ENCODE measurements around the gene CDC42BPB. TPM values are rescaled to one million over a fixed set of nuclear protein-coding genes. Genes with fewer than 3 reads are reported as not detected.

The CDC42BPB gene
- total RNA-seq, 4 donors from 2014 or later = 105 to 178 (median 107) TPM

GRCh38 chr14:103021684-103022001, 35.7 kb downstream of the CDC42BPB start:
- Histone ChIP-seq H3K27me3 (no peaks in the 10 kb centered on the region), H3K36me3 (no peaks in the 10 kb centered on the region), H3K9me3 (no peaks in the 10 kb centered on the region), H3K4me3 (no peak overlapping the region), H3K4me1 (peaks cover 32% of the 10 kb centered on the region), H3K27ac (peak overlapping the region; percentile 39)
- DNase-seq (ENCODE audit: low spot score in 2 of 2) = no peak
- 77% methylated on average over 11 of the region's 11 CpGs for WGBS
- no peak for TF ChIP-seq EP300 (IDR thresholded peaks at IDR 0.05)
- no peak for TF ChIP-seq POLR2A (IDR thresholded peaks at IDR 0.05)
- TF ChIP-seq, protein P1, sequence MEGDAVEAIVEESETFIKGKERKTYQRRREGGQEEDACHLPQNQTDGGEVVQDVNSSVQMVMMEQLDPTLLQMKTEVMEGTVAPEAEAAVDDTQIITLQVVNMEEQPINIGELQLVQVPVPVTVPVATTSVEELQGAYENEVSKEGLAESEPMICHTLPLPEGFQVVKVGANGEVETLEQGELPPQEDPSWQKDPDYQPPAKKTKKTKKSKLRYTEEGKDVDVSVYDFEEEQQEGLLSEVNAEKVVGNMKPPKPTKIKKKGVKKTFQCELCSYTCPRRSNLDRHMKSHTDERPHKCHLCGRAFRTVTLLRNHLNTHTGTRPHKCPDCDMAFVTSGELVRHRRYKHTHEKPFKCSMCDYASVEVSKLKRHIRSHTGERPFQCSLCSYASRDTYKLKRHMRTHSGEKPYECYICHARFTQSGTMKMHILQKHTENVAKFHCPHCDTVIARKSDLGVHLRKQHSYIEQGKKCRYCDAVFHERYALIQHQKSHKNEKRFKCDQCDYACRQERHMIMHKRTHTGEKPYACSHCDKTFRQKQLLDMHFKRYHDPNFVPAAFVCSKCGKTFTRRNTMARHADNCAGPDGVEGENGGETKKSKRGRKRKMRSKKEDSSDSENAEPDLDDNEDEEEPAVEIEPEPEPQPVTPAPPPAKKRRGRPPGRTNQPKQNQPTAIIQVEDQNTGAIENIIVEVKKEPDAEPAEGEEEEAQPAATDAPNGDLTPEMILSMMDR (IDR thresholded peaks at IDR 0.05) = no peak
- no peak for TF ChIP-seq POLR2AphosphoS5 (IDR thresholded peaks at IDR 0.05)

DNA sequence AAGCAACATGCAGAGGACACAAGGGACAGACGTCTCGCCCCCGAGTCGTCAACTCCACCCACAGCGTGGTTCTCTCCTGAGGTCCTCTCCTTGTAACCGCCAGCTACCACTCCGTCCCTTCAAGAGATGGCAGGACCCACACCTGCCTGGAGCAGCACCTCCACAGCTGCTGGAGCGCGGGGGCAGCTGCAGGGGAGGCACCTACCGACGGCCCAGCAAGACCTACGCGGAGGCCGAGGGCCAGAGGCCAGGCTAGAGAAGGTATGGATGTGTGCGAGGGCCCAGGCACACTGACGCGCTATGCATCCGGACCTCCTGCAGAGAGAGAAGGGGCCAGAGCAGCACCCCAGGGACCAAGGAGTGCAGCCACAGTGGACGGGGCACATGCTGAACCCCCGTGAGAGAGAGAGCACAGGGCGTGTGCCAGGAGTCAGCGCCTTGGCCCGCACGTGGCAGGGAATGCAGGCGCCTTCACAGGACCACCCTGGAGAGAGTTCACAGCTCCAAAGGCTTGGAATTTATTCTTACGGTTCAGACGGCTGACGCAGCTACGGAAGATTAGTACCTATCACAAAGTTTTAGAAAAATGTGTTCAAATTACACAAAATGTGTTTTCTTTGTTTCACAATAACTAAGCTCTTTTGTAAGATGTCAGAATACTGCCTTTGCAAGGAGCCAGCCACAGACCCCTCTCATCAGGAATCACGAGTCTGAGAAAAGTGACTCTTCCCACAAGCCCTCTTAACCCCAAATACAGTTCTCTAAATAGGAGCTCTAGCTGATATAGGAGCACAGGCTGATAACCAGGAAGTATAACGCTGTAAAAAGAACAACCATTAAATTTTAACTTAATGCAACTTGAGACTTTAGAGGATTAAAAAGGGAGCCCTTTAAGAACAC, 36.8 kb downstream of the CDC42BPB start:
- Histone ChIP-seq H3K4me3 (no peak overlapping the region), H3K9me3 (no peaks in the 10 kb centered on the region), H3K36me3 (no peaks in the 10 kb centered on the region), H3K4me1 (peaks cover 43% of the 10 kb centered on the region), H3K27me3 (no peaks in the 10 kb centered on the region), H3K27ac (peak overlapping the region; percentile 43)
- no peak for DNase-seq (ENCODE audit: low spot score in 2 of 2)
- 92% methylated on average over 24 of the region's 31 CpGs for WGBS
- TF ChIP-seq, protein P1 (IDR thresholded peaks at IDR 0.05) = no peak
- TF ChIP-seq EP300 (IDR thresholded peaks at IDR 0.05) (no peak), POLR2A (IDR thresholded peaks at IDR 0.05) (no peak), POLR2AphosphoS5 (IDR thresholded peaks at IDR 0.05) (no peak)

- DNase-seq (ENCODE audit: low spot score in 2 of 2) = no peak
- Histone ChIP-seq H3K36me3 (no peaks in the 10 kb centered on the region), H3K4me1 (peaks cover 50% of the 10 kb centered on the region), H3K27me3 (no peaks in the 10 kb centered on the region), H3K4me3 (no peak overlapping the region), H3K9me3 (no peaks in the 10 kb centered on the region), H3K27ac (peak overlapping the region; percentile 43)
- no peak for TF ChIP-seq POLR2A (IDR thresholded peaks at IDR 0.05)
- TF ChIP-seq, protein P1 (IDR thresholded peaks at IDR 0.05) = no peak
- no peak for TF ChIP-seq EP300 (IDR thresholded peaks at IDR 0.05)
- no peak for TF ChIP-seq POLR2AphosphoS5 (IDR thresholded peaks at IDR 0.05)
- 60% methylated on average over 7 of the region's 7 CpGs for WGBS
Measured at GRCh38 chr14:103019826-103020225, 37.5 kb downstream of the CDC42BPB start.

DNA sequence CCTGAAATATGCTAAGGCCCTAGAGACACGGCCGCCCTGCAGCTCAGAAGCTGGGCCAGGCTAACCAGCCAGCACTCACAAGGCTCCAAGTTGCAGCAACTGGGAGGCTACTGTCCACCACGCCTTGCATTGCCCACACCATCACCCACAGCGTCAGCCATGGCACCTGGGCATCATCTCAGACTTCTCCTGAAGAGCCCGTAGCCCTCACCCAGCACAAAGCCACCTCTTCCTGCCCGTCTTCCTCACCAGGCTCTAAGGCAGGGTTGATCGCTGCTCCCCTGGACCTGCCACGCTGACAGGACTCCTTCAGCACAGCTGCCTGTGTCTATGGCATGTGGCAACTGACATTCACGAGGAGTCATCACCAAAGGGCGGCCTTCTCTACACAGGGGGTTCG, 38.1 kb downstream of the CDC42BPB start:
- TF ChIP-seq, protein P1 (IDR thresholded peaks at IDR 0.05) = no peak
- TF ChIP-seq POLR2AphosphoS5 (IDR thresholded peaks at IDR 0.05) (no peak), EP300 (IDR thresholded peaks at IDR 0.05) (no peak), POLR2A (IDR thresholded peaks at IDR 0.05) (no peak)
- peaks cover 53% of the 10 kb centered on the region for H3K4me1 ChIP-seq
- no peaks in the 10 kb centered on the region for H3K36me3 ChIP-seq
- no peaks in the 10 kb centered on the region for H3K27me3 ChIP-seq
- DNase-seq (ENCODE audit: low spot score in 2 of 2) = no peak
- H3K4me3 ChIP-seq = no peak overlapping the region
- 96% methylated on average over 9 of the region's 11 CpGs for WGBS
- no peak overlapping the region for H3K27ac ChIP-seq
- no peaks in the 10 kb centered on the region for H3K9me3 ChIP-seq

- Histone ChIP-seq H3K4me1 (peaks cover 36% of the 10 kb centered on the region), H3K9me3 (no peaks in the 10 kb centered on the region), H3K27ac (no peak overlapping the region), H3K27me3 (no peaks in the 10 kb centered on the region), H3K4me3 (no peak overlapping the region), H3K36me3 (peaks cover 1% of the 10 kb centered on the region)
- no peak for DNase-seq (ENCODE audit: low spot score in 2 of 2)
- TF ChIP-seq, protein P1 (IDR thresholded peaks at IDR 0.05) = no peak
- TF ChIP-seq POLR2A (IDR thresholded peaks at IDR 0.05) (no peak), EP300 (IDR thresholded peaks at IDR 0.05) (no peak), POLR2AphosphoS5 (IDR thresholded peaks at IDR 0.05) (no peak)
- 76% methylated on average over 6 of the region's 6 CpGs for WGBS
Measured at GRCh38 chr14:103016594-103016993, 40.8 kb downstream of the CDC42BPB start.

All from suprapubic skin (tissue), 4 donors.